ENCODE results near the gene ANAPC7. TPM values are rescaled to one million over a fixed set of nuclear protein-coding genes. Genes with fewer than 3 reads are reported as not detected.

Gene ANAPC7
- total and polyA plus RNA-seq, 2 of the 13 experiments (the other 11 are each of a cell fraction or from before 2014, with no cell fraction given) = 40.0 to 69.1 TPM

DNA sequence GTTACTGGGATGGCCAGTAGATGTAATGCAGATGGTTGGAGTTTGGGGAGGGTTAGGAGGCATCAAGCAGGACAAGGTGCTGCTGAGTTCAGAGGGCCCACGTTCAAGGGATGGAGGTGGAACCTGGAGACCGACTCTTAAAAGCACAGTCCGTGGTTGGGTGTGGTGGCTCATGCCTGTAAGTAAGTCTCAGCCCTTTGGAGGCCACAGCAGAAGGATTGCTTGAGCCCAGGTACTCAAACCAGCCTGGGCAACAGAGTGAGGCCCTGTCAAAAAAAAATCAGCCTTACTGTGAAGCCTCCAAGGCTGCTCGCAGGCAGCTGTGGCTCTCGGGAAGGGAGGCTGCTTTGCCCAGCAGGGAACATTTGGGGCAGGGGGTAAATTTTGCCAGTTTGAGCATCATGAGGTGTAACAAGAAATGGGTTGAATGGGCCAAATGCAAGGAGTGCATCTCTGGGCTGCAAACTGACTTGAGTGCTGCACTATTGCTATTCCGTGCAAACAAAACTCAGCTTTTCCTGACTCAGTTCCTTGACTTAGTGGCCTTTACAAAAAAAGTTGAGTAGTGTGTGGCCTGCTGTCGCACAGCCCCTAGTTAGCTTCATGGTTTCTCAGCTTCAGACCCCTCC lies 55.0 kb downstream of the ANAPC7 start:
- no TSS peak for BruUV-seq (replicated peaks)
- TF ChIP-seq ZNF556 (CRISPR knock-in tag; IDR thresholded peaks at IDR 0.05; ENCODE audit: borderline replicate concordance) (no peak), POLR2G (IDR thresholded peaks at IDR 0.05; ENCODE audit: low read depth, low read length) (0 out of 2 replicates have a peak, but pooled peaks have one; percentile 39), TFDP1 (CRISPR knock-in tag; IDR thresholded peaks at IDR 0.05; ENCODE audit: borderline replicate concordance) (no peak), ZNF441 (CRISPR knock-in tag; IDR thresholded peaks at IDR 0.05; ENCODE audit: borderline replicate concordance) (no peak), ARID4A (CRISPR knock-in tag; IDR thresholded peaks at IDR 0.05; ENCODE audit: borderline replicate concordance) (no peak), ZNF253 (CRISPR knock-in tag; IDR thresholded peaks at IDR 0.05; ENCODE audit: borderline replicate concordance) (no peak), KLF13 (CRISPR knock-in tag; IDR thresholded peaks at IDR 0.05) (no peak), SRY (CRISPR knock-in tag; IDR thresholded peaks at IDR 0.05) (no peak), RBM22 (optimal IDR thresholded peaks at IDR 0.05; ENCODE audit: low read length) (peak; percentile 84), SIX4 (CRISPR knock-in tag; IDR thresholded peaks at IDR 0.05) (no peak)
- intact Hi-C loops (cut with micrococcal nuclease; ENCODE audit: unreplicated experiment) = no loop called here

More for the DNA sequence above, 55.0 kb downstream of the ANAPC7 start:
- H3K4me3 ChIP-seq (replicated peaks in 1 of 3; ENCODE audit: insufficient read depth in 1 of 3, low read depth in 2 of 3, low read length in 3 of 3) = no peak overlapping the region
- DNase-seq (ENCODE audit: low spot score) (no peak), FAIRE-seq (no peak), ATAC-seq (no peak)
- H3K79me2 ChIP-seq (ENCODE audit: insufficient read depth, low read length) = no peaks in the 10 kb centered on the region
- 94% methylated on average over 7 of the region's 7 CpGs for WGBS (ENCODE audit: low lambda C conversion rate)
- H3K9me3 ChIP-seq (ENCODE audit: low read length) = no peaks in the 10 kb centered on the region
- peaks cover 25% of the 10 kb centered on the region for H3K4me1 ChIP-seq (ENCODE audit: insufficient read depth, low read length)
- peaks cover 24 to 62% of the 10 kb centered on the region in 2 experiments for H3K36me3 ChIP-seq (replicated peaks in 1 of 2; ENCODE audit: control insufficient read depth in 1 of 2, insufficient read depth in 2 of 2, low read length in 2 of 2)
- H3K9ac ChIP-seq (ENCODE audit: insufficient read depth, low read depth, low read length) = no peak overlapping the region
- in situ Hi-C loops (cut with HindIII; ENCODE audit: extremely low pct_ligation_motif_present, low pct_unique_long_range_greater_than_20kb) = no loop called here
- ChIA-PET POLR2A (no interaction called here), CTCF (ENCODE audit: low intra/inter-chr PET ratio, low total read pairs) (no interaction called here)
- no peak overlapping the region for H3K4me2 ChIP-seq (ENCODE audit: low read depth, low read length)
- no peak overlapping the region for H2AFZ ChIP-seq (ENCODE audit: low read length)
- no peak overlapping the region for H3K27ac ChIP-seq (ENCODE audit: extremely low read length, insufficient read depth, low read length)
- H3K27me3 ChIP-seq (ENCODE audit: control insufficient read depth in 1 of 2, insufficient read depth in 2 of 2, low read length in 2 of 2) = no peaks in the 10 kb centered on the region
- H4K20me1 ChIP-seq (ENCODE audit: insufficient read depth, low read length) = no peaks in the 10 kb centered on the region

Measured in HepG2 (cell line).